ENCODE data around the gene AGR3.

Gene AGR3

GRCh38 chr7:16900209-16900768, 18.5 kb upstream of the AGR3 start:
- no peak overlapping the region for H3K4me3 ChIP-seq (ENCODE audit: low read length)
- TF ChIP-seq CTCF (IDR thresholded peaks at IDR 0.05; ENCODE audit: insufficient read depth, low read depth, low read length, missing control alignments) = no peak
- peak; percentile 71 for DNase-seq (ENCODE audit: low read depth)

GRCh38 chr7:16891874-16892643, 10.3 kb upstream of the AGR3 start:
- peak; percentile 30 for DNase-seq (ENCODE audit: low read depth)
- no peak overlapping the region for H3K4me3 ChIP-seq (ENCODE audit: low read length)
- no peak for TF ChIP-seq CTCF (IDR thresholded peaks at IDR 0.05; ENCODE audit: insufficient read depth, low read depth, low read length, missing control alignments)

GRCh38 chr7:16891338-16891737, 9.6 kb upstream of the AGR3 start:
- TF ChIP-seq CTCF (IDR thresholded peaks at IDR 0.05; ENCODE audit: insufficient read depth, low read depth, low read length, missing control alignments) = peak; percentile 82
- H3K4me3 ChIP-seq (ENCODE audit: low read length) = no peak overlapping the region
- peak; percentile 77 for DNase-seq (ENCODE audit: low read depth)

- no peak for TF ChIP-seq CTCF (IDR thresholded peaks at IDR 0.05; ENCODE audit: insufficient read depth, low read depth, low read length, missing control alignments)
- peak; percentile 17 for DNase-seq (ENCODE audit: low read depth)
- no peak overlapping the region for H3K4me3 ChIP-seq (ENCODE audit: low read length)
These were observed 8.2 kb upstream of the AGR3 start for GRCh38 chr7:16889851-16890415.

- TF ChIP-seq CTCF (IDR thresholded peaks at IDR 0.05; ENCODE audit: insufficient read depth, low read depth, low read length, missing control alignments) = no peak
These were observed 7.5 kb upstream of the AGR3 start for GRCh38 chr7:16889305-16889704.

GRCh38 chr7:16883918-16884317, 2.1 kb upstream of the AGR3 start:
- no peak for DNase-seq (ENCODE audit: low read depth)
- TF ChIP-seq CTCF (IDR thresholded peaks at IDR 0.05; ENCODE audit: insufficient read depth, low read depth, low read length, missing control alignments) = no peak
- H3K4me3 ChIP-seq (ENCODE audit: low read length) = no peak overlapping the region

More at GRCh38 chr7:16889305-16889704, 7.5 kb upstream of the AGR3 start:
- no peak for DNase-seq (ENCODE audit: low read depth)
- H3K4me3 ChIP-seq (ENCODE audit: low read length) = no peak overlapping the region
